ENCODE data around the gene NRN1L. TPM values are rescaled to one million over a fixed set of nuclear protein-coding genes. Genes with fewer than 3 reads are reported as not detected.

The NRN1L gene
- total RNA-seq, 2 donors from 2014 or later, result 1.2 TPM; not detected in 1

DNA sequence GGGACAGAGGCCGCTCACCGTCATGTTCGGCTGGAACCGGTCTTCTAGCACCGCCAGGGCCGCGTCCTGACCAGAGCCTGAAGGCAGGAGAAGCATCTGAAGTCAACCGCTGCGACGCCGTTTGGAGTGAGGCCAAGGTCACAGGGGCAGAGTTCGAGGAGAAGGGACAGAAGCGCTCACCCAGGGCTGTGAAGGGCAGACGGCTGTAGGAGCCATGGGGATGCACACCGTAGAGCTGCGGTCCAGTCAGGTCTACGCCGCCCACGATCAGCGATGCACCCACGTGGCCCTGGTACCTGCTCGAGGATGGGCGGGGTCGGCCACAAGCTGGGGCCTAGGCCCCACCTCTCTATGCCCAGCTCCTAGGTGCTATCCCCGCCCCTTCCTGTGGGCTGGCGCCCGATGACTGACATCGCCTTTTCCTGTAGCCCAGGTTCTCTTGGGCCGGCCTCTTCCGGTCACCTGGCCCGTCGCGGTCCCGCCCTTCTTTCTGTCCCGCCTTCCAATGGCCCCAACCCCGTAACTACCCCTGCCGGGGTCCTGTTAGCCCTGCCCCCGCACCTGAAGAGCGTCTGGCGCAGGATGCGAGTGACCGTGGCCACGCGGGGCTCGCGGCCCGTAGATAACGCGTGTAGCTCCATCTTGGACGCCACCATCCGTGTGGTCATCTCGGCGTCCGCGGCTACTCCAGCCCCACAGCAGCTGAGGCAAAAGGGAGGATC lies 50.9 kb downstream of the NRN1L start:
- Mint-ChIP-seq H3K27ac (peak overlapping the region; percentile 92 to 96), H3K9me3 (no peaks in the 10 kb centered on the region)
- ATAC-seq, result peak; percentile 96

More for the DNA sequence above, 50.9 kb downstream of the NRN1L start:
- H3K4me3 Mint-ChIP-seq, result peak overlapping the region; percentile 92
- peaks cover 16% of the 10 kb centered on the region for H3K36me3 Mint-ChIP-seq
- H3K4me1 Mint-ChIP-seq (ENCODE audit: low read depth in 2 of 2), result peaks cover 31 to 33% of the 10 kb centered on the region in 2 donors
- DNase-seq (ENCODE audit: low spot score), result peak; percentile 94
- no peaks in the 10 kb centered on the region for H3K27me3 Mint-ChIP-seq

Other genes with a start within 250 kb of the NRN1L start
- gene CARMIL2, start 239.7 kb upstream of the NRN1L start, total RNA-seq, result 10 to 100 TPM; 33.8 to 89.7 TPM
- gene ACD, start 224.6 kb upstream of the NRN1L start, total RNA-seq, result 10 to 100 TPM; 54.9 to 91.3 TPM
- 1 to 10 TPM; 6.3 to 8.0 TPM for gene PARD6A, start 223.9 kb upstream of the NRN1L start, total RNA-seq
- gene ENKD1, start 218.1 kb upstream of the NRN1L start, total RNA-seq, result 10 to 100 TPM in 1 of 2 donors, 1 to 10 TPM in 1; 8.1 to 12.2 TPM
- 1 to 10 TPM; 1.6 to 1.9 TPM for gene C16orf86, start 218.1 kb upstream of the NRN1L start, total RNA-seq
- 10 to 100 TPM; 14.8 to 22.0 TPM for gene GFOD2, start 165.6 kb upstream of the NRN1L start, total RNA-seq
- gene RANBP10, start 78.3 kb upstream of the NRN1L start, total RNA-seq, result 10 to 100 TPM; 28.0 to 31.0 TPM
- gene TSNAXIP1, start 78.0 kb upstream of the NRN1L start, total RNA-seq, result 1 to 10 TPM in 1 of 2 donors, under 1 TPM in 1; 0.24 to 1.1 TPM
- 10 to 100 TPM; 30.5 to 45.9 TPM for gene THAP11, start 42.6 kb upstream of the NRN1L start, total RNA-seq
- 100 to 1,000 TPM; 114 to 124 TPM for gene NUTF2, start 38.0 kb upstream of the NRN1L start, total RNA-seq
- 10 to 100 TPM; 51.6 to 83.7 TPM for gene CENPT, start 37.2 kb upstream of the NRN1L start, total RNA-seq
- gene EDC4, start 11.8 kb upstream of the NRN1L start, total RNA-seq, result 100 to 1,000 TPM; 100 to 151 TPM
- 10 to 100 TPM; 15.4 to 20.1 TPM for gene PSKH1, start 8.4 kb downstream of the NRN1L start, total RNA-seq
- 10 to 100 TPM in 1 of 2 donors, 1 to 10 TPM in 1; 8.4 to 15.6 TPM for gene CTRL, start 47.0 kb downstream of the NRN1L start, total RNA-seq
- 100 to 1,000 TPM; 259 to 316 TPM for gene PSMB10, start 52.0 kb downstream of the NRN1L start, total RNA-seq
- gene LCAT, start 59.2 kb downstream of the NRN1L start, total RNA-seq, result 10 to 100 TPM; 11.4 to 44.7 TPM
- gene SLC12A4, start 83.8 kb downstream of the NRN1L start, total RNA-seq, result 10 to 100 TPM; 32.9 to 84.4 TPM
- not detected for gene DPEP3, start 95.6 kb downstream of the NRN1L start, total RNA-seq
- gene DPEP2, start 114.6 kb downstream of the NRN1L start, total RNA-seq, result 1 to 10 TPM; 2.2 to 2.3 TPM
- not detected for gene DPEP2NB, start 131.0 kb downstream of the NRN1L start, total RNA-seq
- 10 to 100 TPM; 16.2 to 20.1 TPM for gene DDX28, start 138.3 kb downstream of the NRN1L start, total RNA-seq
- 10 to 100 TPM; 23.3 to 43.5 TPM for gene DUS2, start 138.4 kb downstream of the NRN1L start, total RNA-seq
- 100 to 1,000 TPM in 1 of 2 donors, 10 to 100 TPM in 1; 91.9 to 131 TPM for gene NFATC3, start 200.5 kb downstream of the NRN1L start, total RNA-seq